ENCODE results near the gene MAP1LC3B2. TPM values are rescaled to one million over a fixed set of nuclear protein-coding genes. Genes with fewer than 3 reads are reported as not detected.

Gene MAP1LC3B2
- total RNA-seq, 6 experiments from 2014 or later, result 0.59 to 1.0 (median 0.70) TPM; not detected in 3

- no peak overlapping the region for H3K4me3 ChIP-seq
- TF ChIP-seq CTCF (IDR thresholded peaks at IDR 0.05), result no peak
- no peak for TF ChIP-seq POLR2A (IDR thresholded peaks at IDR 0.05)
- no peaks in the 10 kb centered on the region for H3K4me1 ChIP-seq
- ATAC-seq (no peak), DNase-seq (no peak)
- intact Hi-C loops (cut with DNase I), result no loop called here
- H3K27me3 ChIP-seq, result no peaks in the 10 kb centered on the region
- WGBS (ENCODE audit: insufficient coverage, low coverage, low lambda C conversion rate, missing lambda C conversion rate), result 69% methylated on average over 2 of the region's 4 CpGs
- H3K9me3 ChIP-seq, result no peaks in the 10 kb centered on the region
- H3K27ac ChIP-seq, result no peak overlapping the region
- H3K36me3 ChIP-seq, result no peaks in the 10 kb centered on the region
Measured at GRCh38 chr12:116621194-116621593, 62.0 kb downstream of the MAP1LC3B2 start.

GRCh38 chr12:116624516-116624915 lies 65.3 kb downstream of the MAP1LC3B2 start:
- no peak for TF ChIP-seq CTCF (IDR thresholded peaks at IDR 0.05)
- no peak for TF ChIP-seq POLR2A (IDR thresholded peaks at IDR 0.05)
- Histone ChIP-seq H3K4me1 (peaks cover 0 to 3% (median 0%) of the 10 kb centered on the region in 4 donors), H3K9me3 (no peaks in the 10 kb centered on the region), H3K27me3 (no peaks in the 10 kb centered on the region), H3K4me3 (no peak overlapping the region), H3K36me3 (no peaks in the 10 kb centered on the region), H3K27ac (no peak overlapping the region)
- 79% methylated on average over 3 of the region's 8 CpGs for WGBS (ENCODE audit: insufficient coverage, low coverage, low lambda C conversion rate, missing lambda C conversion rate)
- ATAC-seq (no peak), DNase-seq (no peak)
- intact Hi-C loops (cut with DNase I), result no loop called here

GRCh38 chr12:116626153-116626552 lies 67.0 kb downstream of the MAP1LC3B2 start:
- Histone ChIP-seq H3K9me3 (no peaks in the 10 kb centered on the region), H3K36me3 (no peaks in the 10 kb centered on the region), H3K4me3 (no peak overlapping the region), H3K27ac (no peak overlapping the region), H3K27me3 (no peaks in the 10 kb centered on the region), H3K4me1 (peaks cover 0 to 3% (median 0%) of the 10 kb centered on the region in 4 donors)
- no peak for ATAC-seq
- WGBS (ENCODE audit: insufficient coverage, low coverage, low lambda C conversion rate, missing lambda C conversion rate), result 58% methylated on average over 3 of the region's 5 CpGs
- intact Hi-C loops (cut with DNase I), result no loop called here
- TF ChIP-seq CTCF (IDR thresholded peaks at IDR 0.05), result no peak
- no peak for TF ChIP-seq POLR2A (IDR thresholded peaks at IDR 0.05)
- no peak for DNase-seq

Other genes starting within 250 kb of the MAP1LC3B2 start
- 10 to 100 TPM in 4 of 6 experiments, 1 to 10 TPM in 2; 4.9 to 18.7 (median 12.0) TPM for gene SPRING1, start 178.7 kb downstream of the MAP1LC3B2 start, total RNA-seq
- gene RNFT2, start 178.9 kb downstream of the MAP1LC3B2 start, total RNA-seq, result 1 to 10 TPM in 2 of 6 experiments, under 1 TPM in 4; 0.09 to 2.1 (median 0.75) TPM